Psoas muscle (tissue), 8 donors: ENCODE measurements around the gene HOXA13. TPM values are rescaled to one million over a fixed set of nuclear protein-coding genes. Genes with fewer than 3 reads are reported as not detected.

ENCODE experiments used
- ATAC-seq, 4 donors: fragments of 200-7000 bp; cut with Tn5 transposase; one replicate each; pipeline ENCODE4 v1.9.1; 2020; ENCODE audit warnings: moderate library complexity in 3 of 4, mild to moderate bottlenecking in 2 of 4
- DNase-seq, 2 donors: peaks; one replicate each; pipeline ENCODE4 v3.0.0-alpha.2; 2020
- H3K27ac ChIP-seq: fragments of 200-600 bp; one replicate; pipeline ENCODE4 v1.8.0; 2022
- H3K27me3 ChIP-seq, 3 donors: fragments of 200-600 bp in 1 of 3; one replicate each; pipeline versions ENCODE4 v1.6.1 to v1.8.0; 2013 to 2022; ENCODE audit warnings: low read length in 2 of 3, mild to moderate bottlenecking in 2 of 3, moderate library complexity in 1 of 3; ENCODE audit not compliant: insufficient read depth in 3 of 3
- H3K36me3 ChIP-seq, 2 donors: fragments of 200-600 bp in 1 of 2; one replicate each; pipeline versions ENCODE4 v1.6.1 to v1.8.0; 2013 to 2022; ENCODE audit warnings: low read depth in 1 of 2, mild to moderate bottlenecking in 1 of 2, moderate library complexity in 1 of 2; ENCODE audit not compliant: insufficient read depth in 1 of 2
- H3K4me1 ChIP-seq: fragments of 200-600 bp; one replicate; pipeline ENCODE4 v1.8.0; 2022
- H3K4me3 ChIP-seq: fragments of 200-600 bp; one replicate; pipeline ENCODE4 v1.8.0; 2022; ENCODE audit warnings: mild to moderate bottlenecking
- H3K9me3 ChIP-seq: fragments of 200-600 bp; one replicate; pipeline ENCODE4 v1.8.0; 2022
- WGBS, 3 donors: extraction: QIAGEN DNeasy Blood & Tissue Kit; methylation state at CpG; one replicate each; pipeline versions ENCODE4 v1.1.6 to v1.1.7; 2013; 5-methylcytosine and 5-hydroxymethylcytosine counted together
- intact Hi-C, 2 donors: fragments of 100-400 bp; cut with DNase I; formaldehyde crosslinking; loops; one replicate each; pipeline versions ENCODE4 v1.11.0 to v1.14.2; 2022
- polyA plus RNA-seq, 3 donors: library from polyadenylated mRNA; stranded (reverse); fragments of 200-250 nt; gene quantifications; one replicate each; pipeline ENCODE4 v1.2.3, GENCODE V29; 2013
- total RNA-seq, 4 donors: library from RNA; stranded (reverse); fragmentation: NEBNext Ultra II Directional in 2 of 4; extraction: Animal tissue kit (Norgen Biotek cat#: 25700) in 2 of 4; gene quantifications; one replicate each; pipeline versions ENCODE4 v1.2.1 to v1.2.4, GENCODE V29; 2021 to 2023
- TF ChIP-seq, protein P1 (sequence below): fragments of 200-600 bp; IDR thresholded peaks from one replicate; pipeline ENCODE4 v1.8.0; 2022; ENCODE audit warnings: antibody characterized with exemption
- donor health status: healthy with polysubstance abuse.
- donor health status: DM: no; HTN: no; CAD: no; lungs with moderate emphysema.
- donor health status: Bipolar disorder and iron deficiency.
- donor health status: healthy.
- donor health status: DM: yes; HTN: yes; CAD: no.
- donor health status: DM: no; HTN: no; CAD: no.
- donor health status: DM: no; HTN: no; CAD: no.
- donor health status: DM: yes; HTN: yes; CAD: no.

The HOXA13 gene
- total and polyA plus RNA-seq, 7 donors, result 0.01 to 0.08 (median 0.06) TPM; not detected in 4

GRCh38 chr7:27223941-27224575, 24.2 kb upstream of the HOXA13 start:
- ATAC-seq, result no peak
- H3K36me3 ChIP-seq, result no peaks in the 10 kb centered on the region
- peaks cover 13 to 84% (median 20%) of the 10 kb centered on the region in 3 donors for H3K27me3 ChIP-seq
- DNase-seq, result no peak
- no peak overlapping the region for H3K27ac ChIP-seq
- intact Hi-C loops, result no loop called here
- no peak overlapping the region for H3K4me3 ChIP-seq
- H3K4me1 ChIP-seq, result peaks cover 3% of the 10 kb centered on the region
- H3K9me3 ChIP-seq, result no peaks in the 10 kb centered on the region
- TF ChIP-seq, protein P1, sequence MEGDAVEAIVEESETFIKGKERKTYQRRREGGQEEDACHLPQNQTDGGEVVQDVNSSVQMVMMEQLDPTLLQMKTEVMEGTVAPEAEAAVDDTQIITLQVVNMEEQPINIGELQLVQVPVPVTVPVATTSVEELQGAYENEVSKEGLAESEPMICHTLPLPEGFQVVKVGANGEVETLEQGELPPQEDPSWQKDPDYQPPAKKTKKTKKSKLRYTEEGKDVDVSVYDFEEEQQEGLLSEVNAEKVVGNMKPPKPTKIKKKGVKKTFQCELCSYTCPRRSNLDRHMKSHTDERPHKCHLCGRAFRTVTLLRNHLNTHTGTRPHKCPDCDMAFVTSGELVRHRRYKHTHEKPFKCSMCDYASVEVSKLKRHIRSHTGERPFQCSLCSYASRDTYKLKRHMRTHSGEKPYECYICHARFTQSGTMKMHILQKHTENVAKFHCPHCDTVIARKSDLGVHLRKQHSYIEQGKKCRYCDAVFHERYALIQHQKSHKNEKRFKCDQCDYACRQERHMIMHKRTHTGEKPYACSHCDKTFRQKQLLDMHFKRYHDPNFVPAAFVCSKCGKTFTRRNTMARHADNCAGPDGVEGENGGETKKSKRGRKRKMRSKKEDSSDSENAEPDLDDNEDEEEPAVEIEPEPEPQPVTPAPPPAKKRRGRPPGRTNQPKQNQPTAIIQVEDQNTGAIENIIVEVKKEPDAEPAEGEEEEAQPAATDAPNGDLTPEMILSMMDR, result no peak

DNA sequence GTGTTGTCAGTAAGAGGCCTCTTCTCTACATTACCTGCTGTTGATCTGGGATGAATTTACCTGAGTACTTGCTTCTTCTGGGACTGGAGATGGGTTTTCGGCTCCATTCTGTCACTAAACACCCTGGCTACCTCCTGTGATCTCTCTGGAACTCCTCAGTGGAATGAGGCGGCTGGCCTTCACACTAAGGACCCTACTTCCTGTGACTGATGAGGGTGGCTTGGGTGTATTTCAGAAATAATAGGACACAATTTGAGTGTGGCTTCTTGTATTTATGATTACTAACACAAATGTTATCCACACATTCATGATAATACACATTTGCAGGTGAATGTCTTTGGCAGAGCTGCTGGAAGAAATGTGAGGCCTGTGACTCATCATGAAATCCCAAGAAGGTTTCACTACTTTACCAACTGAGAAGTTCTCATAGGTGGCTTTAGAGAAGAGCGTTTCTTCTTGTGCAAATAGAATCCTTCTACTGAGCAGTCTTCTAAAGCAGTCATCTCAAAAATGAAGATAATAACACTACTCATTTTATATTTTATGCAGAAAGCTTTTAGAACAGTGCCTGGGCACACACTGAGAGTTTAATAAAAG, 21.4 kb upstream of the HOXA13 start:
- 95 to 97% (median 96%) methylated on average over 3 of the region's 3 CpGs for WGBS, 3 donors
- ATAC-seq, result no peak
- no peak overlapping the region for H3K27ac ChIP-seq
- H3K27me3 ChIP-seq, result peaks cover 8 to 76% (median 17%) of the 10 kb centered on the region in 3 donors
- H3K9me3 ChIP-seq, result no peaks in the 10 kb centered on the region
- TF ChIP-seq, protein P1, result no peak
- no peak for DNase-seq
- intact Hi-C loops, result no loop called here
- H3K36me3 ChIP-seq, result no peaks in the 10 kb centered on the region
- no peak overlapping the region for H3K4me3 ChIP-seq
- peaks cover 3% of the 10 kb centered on the region for H3K4me1 ChIP-seq

- TF ChIP-seq, protein P1, result no peak
- Histone ChIP-seq H3K9me3 (no peaks in the 10 kb centered on the region), H3K27me3 (peaks cover 6 to 70% (median 16%) of the 10 kb centered on the region in 3 donors), H3K36me3 (no peaks in the 10 kb centered on the region), H3K27ac (no peak overlapping the region), H3K4me3 (no peak overlapping the region), H3K4me1 (peaks cover 3% of the 10 kb centered on the region)
- intact Hi-C loops, result no loop called here
- DNase-seq, result no peak
- WGBS, 3 donors, result 30 to 45% (median 43%) methylated on average over 38 to 45 of the region's 45 CpGs
- no peak for ATAC-seq
These were observed 20.6 kb upstream of the HOXA13 start for GRCh38 chr7:27220440-27220955.

GRCh38 chr7:27219821-27220220, 19.9 kb upstream of the HOXA13 start:
- 72 to 82% (median 79%) methylated on average over 4 of the region's 4 CpGs for WGBS, 3 donors
- no peak overlapping the region for H3K27ac ChIP-seq
- no peak overlapping the region for H3K4me3 ChIP-seq
- peaks cover 6 to 67% (median 12%) of the 10 kb centered on the region in 3 donors for H3K27me3 ChIP-seq
- intact Hi-C loops, result no loop called here
- no peak for ATAC-seq
- TF ChIP-seq, protein P1, result no peak
- DNase-seq, result no peak
- H3K4me1 ChIP-seq, result no peaks in the 10 kb centered on the region
- H3K36me3 ChIP-seq, result no peaks in the 10 kb centered on the region
- no peaks in the 10 kb centered on the region for H3K9me3 ChIP-seq
